Measurements from ENCODE around the gene EIF3D. TPM values are rescaled to one million over a fixed set of nuclear protein-coding genes. Genes with fewer than 3 reads are reported as not detected.

The EIF3D gene
- total and polyA plus RNA-seq, 2 experiments from 2014 or later = 148 to 381 TPM

DNA sequence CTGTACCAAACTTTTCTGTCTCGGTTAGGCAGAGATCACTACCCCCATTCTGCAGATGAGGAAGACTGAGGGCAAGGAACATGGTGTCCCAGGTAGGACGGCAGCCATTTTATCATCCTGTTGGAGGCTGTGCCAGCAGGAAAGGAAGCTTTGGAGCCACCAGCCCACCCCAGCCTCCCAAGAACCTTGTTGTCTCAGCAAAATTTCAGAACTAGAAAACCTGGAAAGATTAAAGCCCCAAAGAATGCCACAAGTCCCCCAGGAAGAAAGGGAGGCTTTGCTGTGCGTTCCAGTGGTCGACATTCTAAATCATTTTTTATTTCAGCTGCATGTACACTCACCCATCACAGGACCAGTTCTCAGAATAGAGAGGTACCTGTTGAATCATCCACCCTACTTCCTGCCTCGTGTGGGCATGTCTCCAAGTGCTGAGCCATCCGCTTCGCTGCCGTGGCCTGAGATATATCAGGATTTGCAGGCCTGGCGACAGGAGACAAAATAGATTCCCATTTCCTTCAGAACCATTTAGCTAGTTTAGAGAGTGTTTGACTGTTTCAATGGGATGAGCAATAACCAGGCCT lies 13.0 kb upstream of the EIF3D start:
- Mint-ChIP-seq H3K4me1 (peaks cover 9% of the 10 kb centered on the region; the same call in 2 of the 3 replicates), H3K4me3 (no peak overlapping the region), H3K9me3 (no peaks in the 10 kb centered on the region), H3K27me3 (ENCODE audit: insufficient read depth, low read depth, poor library complexity) (peaks cover 14% of the 10 kb centered on the region), H3K27ac (no peak overlapping the region), H3K36me3 (ENCODE audit: low read depth) (no peaks in the 10 kb centered on the region)
- Histone ChIP-seq H3K4me3 (no peak overlapping the region), H3K4me2 (no peak overlapping the region), H3K9me2 (ENCODE audit: insufficient read depth) (no peaks in the 10 kb centered on the region), H3K79me2 (replicated peaks; ENCODE audit: insufficient read depth) (no peaks in the 10 kb centered on the region), H3F3A (replicated peaks; ENCODE audit: low read depth) (0 out of 2 replicates have a peak, but pooled peaks cover 3% of the 10 kb centered on the region), H3K27ac (ENCODE audit: low read depth) (no peak overlapping the region), H3K36me3 (ENCODE audit: insufficient read depth) (no peaks in the 10 kb centered on the region), H3K27me3 (ENCODE audit: insufficient read depth) (no peaks in the 10 kb centered on the region), H3K4me1 (ENCODE audit: insufficient read depth) (peaks cover 6% of the 10 kb centered on the region), H2AFZ (peak overlapping the region; percentile 73; the same call in 1 of the 2 replicates), H4K20me1 (replicated peaks; ENCODE audit: insufficient read depth) (no peaks in the 10 kb centered on the region)
- ATAC-seq (no peak), DNase-seq (ENCODE audit: low spot score) (no peak)
- TF ChIP-seq EZH2phosphoT487 (IDR thresholded peaks at IDR 0.05; ENCODE audit: unreplicated experiment) = no peak
- TF ChIP-seq, protein P1, sequence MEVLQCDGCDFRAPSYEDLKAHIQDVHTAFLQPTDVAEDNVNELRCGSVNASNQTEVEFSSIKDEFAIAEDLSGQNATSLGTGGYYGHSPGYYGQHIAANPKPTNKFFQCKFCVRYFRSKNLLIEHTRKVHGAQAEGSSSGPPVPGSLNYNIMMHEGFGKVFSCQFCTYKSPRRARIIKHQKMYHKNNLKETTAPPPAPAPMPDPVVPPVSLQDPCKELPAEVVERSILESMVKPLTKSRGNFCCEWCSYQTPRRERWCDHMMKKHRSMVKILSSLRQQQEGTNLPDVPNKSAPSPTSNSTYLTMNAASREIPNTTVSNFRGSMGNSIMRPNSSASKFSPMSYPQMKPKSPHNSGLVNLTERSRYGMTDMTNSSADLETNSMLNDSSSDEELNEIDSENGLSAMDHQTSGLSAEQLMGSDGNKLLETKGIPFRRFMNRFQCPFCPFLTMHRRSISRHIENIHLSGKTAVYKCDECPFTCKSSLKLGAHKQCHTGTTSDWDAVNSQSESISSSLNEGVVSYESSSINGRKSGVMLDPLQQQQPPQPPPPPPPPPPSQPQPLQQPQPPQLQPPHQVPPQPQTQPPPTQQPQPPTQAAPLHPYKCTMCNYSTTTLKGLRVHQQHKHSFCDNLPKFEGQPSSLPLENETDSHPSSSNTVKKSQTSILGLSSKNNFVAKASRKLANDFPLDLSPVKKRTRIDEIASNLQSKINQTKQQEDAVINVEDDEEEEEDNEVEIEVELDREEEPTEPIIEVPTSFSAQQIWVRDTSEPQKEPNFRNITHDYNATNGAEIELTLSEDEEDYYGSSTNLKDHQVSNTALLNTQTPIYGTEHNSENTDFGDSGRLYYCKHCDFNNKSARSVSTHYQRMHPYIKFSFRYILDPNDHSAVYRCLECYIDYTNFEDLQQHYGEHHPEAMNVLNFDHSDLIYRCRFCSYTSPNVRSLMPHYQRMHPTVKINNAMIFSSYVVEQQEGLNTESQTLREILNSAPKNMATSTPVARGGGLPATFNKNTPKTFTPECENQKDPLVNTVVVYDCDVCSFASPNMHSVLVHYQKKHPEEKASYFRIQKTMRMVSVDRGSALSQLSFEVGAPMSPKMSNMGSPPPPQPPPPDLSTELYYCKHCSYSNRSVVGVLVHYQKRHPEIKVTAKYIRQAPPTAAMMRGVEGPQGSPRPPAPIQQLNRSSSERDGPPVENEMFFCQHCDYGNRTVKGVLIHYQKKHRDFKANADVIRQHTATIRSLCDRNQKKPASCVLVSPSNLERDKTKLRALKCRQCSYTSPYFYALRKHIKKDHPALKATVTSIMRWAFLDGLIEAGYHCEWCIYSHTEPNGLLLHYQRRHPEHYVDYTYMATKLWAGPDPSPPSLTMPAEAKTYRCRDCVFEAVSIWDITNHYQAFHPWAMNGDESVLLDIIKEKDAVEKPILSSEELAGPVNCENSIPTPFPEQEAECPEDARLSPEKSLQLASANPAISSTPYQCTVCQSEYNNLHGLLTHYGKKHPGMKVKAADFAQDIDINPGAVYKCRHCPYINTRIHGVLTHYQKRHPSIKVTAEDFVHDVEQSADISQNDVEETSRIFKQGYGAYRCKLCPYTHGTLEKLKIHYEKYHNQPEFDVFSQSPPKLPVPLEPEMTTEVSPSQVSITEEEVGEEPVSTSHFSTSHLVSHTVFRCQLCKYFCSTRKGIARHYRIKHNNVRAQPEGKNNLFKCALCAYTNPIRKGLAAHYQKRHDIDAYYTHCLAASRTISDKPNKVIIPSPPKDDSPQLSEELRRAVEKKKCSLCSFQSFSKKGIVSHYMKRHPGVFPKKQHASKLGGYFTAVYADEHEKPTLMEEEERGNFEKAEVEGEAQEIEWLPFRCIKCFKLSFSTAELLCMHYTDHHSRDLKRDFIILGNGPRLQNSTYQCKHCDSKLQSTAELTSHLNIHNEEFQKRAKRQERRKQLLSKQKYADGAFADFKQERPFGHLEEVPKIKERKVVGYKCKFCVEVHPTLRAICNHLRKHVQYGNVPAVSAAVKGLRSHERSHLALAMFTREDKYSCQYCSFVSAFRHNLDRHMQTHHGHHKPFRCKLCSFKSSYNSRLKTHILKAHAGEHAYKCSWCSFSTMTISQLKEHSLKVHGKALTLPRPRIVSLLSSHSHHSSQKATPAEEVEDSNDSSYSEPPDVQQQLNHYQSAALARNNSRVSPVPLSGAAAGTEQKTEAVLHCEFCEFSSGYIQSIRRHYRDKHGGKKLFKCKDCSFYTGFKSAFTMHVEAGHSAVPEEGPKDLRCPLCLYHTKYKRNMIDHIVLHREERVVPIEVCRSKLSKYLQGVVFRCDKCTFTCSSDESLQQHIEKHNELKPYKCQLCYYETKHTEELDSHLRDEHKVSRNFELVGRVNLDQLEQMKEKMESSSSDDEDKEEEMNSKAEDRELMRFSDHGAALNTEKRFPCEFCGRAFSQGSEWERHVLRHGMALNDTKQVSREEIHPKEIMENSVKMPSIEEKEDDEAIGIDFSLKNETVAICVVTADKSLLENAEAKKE (CRISPR knock-in tag; IDR thresholded peaks at IDR 0.05) = no peak
- TF ChIP-seq, protein P2, sequence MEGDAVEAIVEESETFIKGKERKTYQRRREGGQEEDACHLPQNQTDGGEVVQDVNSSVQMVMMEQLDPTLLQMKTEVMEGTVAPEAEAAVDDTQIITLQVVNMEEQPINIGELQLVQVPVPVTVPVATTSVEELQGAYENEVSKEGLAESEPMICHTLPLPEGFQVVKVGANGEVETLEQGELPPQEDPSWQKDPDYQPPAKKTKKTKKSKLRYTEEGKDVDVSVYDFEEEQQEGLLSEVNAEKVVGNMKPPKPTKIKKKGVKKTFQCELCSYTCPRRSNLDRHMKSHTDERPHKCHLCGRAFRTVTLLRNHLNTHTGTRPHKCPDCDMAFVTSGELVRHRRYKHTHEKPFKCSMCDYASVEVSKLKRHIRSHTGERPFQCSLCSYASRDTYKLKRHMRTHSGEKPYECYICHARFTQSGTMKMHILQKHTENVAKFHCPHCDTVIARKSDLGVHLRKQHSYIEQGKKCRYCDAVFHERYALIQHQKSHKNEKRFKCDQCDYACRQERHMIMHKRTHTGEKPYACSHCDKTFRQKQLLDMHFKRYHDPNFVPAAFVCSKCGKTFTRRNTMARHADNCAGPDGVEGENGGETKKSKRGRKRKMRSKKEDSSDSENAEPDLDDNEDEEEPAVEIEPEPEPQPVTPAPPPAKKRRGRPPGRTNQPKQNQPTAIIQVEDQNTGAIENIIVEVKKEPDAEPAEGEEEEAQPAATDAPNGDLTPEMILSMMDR (conservative IDR thresholded peaks at IDR 0.05; ENCODE audit: low read depth in 2 of 2) = no peak
- TF ChIP-seq ZNF114 (CRISPR knock-in tag; IDR thresholded peaks at IDR 0.05) = no peak
- no peak for TF ChIP-seq EZH2 (IDR thresholded peaks at IDR 0.05; ENCODE audit: low read depth, unreplicated experiment)
- TF ChIP-seq STAT1 (IDR thresholded peaks at IDR 0.05; ENCODE audit: unreplicated experiment) = no peak
- no peak for TF ChIP-seq POLR2AphosphoS5 (IDR thresholded peaks at IDR 0.05; ENCODE audit: low read depth)
- no peak for TF ChIP-seq CREB1 (CRISPR knock-in tag; IDR thresholded peaks at IDR 0.05; ENCODE audit: low read depth)
- TF ChIP-seq ZNF331 (CRISPR knock-in tag; IDR thresholded peaks at IDR 0.05; ENCODE audit: low read depth) = no peak
- TF ChIP-seq, protein P3, sequence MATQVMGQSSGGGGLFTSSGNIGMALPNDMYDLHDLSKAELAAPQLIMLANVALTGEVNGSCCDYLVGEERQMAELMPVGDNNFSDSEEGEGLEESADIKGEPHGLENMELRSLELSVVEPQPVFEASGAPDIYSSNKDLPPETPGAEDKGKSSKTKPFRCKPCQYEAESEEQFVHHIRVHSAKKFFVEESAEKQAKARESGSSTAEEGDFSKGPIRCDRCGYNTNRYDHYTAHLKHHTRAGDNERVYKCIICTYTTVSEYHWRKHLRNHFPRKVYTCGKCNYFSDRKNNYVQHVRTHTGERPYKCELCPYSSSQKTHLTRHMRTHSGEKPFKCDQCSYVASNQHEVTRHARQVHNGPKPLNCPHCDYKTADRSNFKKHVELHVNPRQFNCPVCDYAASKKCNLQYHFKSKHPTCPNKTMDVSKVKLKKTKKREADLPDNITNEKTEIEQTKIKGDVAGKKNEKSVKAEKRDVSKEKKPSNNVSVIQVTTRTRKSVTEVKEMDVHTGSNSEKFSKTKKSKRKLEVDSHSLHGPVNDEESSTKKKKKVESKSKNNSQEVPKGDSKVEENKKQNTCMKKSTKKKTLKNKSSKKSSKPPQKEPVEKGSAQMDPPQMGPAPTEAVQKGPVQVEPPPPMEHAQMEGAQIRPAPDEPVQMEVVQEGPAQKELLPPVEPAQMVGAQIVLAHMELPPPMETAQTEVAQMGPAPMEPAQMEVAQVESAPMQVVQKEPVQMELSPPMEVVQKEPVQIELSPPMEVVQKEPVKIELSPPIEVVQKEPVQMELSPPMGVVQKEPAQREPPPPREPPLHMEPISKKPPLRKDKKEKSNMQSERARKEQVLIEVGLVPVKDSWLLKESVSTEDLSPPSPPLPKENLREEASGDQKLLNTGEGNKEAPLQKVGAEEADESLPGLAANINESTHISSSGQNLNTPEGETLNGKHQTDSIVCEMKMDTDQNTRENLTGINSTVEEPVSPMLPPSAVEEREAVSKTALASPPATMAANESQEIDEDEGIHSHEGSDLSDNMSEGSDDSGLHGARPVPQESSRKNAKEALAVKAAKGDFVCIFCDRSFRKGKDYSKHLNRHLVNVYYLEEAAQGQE (IDR thresholded peaks at IDR 0.05; ENCODE audit: unreplicated experiment) = no peak
- no peak for TF ChIP-seq NANOG (IDR thresholded peaks at IDR 0.05; ENCODE audit: borderline replicate concordance)
- no peak for TF ChIP-seq JUNB (IDR thresholded peaks at IDR 0.05; ENCODE audit: unreplicated experiment)
- TF ChIP-seq, protein P4, sequence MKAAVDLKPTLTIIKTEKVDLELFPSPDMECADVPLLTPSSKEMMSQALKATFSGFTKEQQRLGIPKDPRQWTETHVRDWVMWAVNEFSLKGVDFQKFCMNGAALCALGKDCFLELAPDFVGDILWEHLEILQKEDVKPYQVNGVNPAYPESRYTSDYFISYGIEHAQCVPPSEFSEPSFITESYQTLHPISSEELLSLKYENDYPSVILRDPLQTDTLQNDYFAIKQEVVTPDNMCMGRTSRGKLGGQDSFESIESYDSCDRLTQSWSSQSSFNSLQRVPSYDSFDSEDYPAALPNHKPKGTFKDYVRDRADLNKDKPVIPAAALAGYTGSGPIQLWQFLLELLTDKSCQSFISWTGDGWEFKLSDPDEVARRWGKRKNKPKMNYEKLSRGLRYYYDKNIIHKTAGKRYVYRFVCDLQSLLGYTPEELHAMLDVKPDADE (IDR thresholded peaks at IDR 0.05) = no peak

Measured in GM23338 (cell line).